Fibroblast of mammary gland (primary cell): ENCODE data around the gene SMPD3.

Experiments
- DNase-seq: peaks from one replicate; pipeline ENCODE4 v3.0.0-alpha.2; 2010; ENCODE audit warnings: low read depth
- H3K4me3 ChIP-seq: 2 replicates; pipeline ENCODE4 v1.5.1; 2011; ENCODE audit warnings: low read depth, mild to moderate bottlenecking, low read length, moderate library complexity; ENCODE audit not compliant: control insufficient read depth
- TF ChIP-seq, protein P1 (sequence below): conservative IDR thresholded peaks from 2 replicates; pipeline ENCODE4 v1.5.1; 2011; ENCODE audit warnings: low read depth, low read length, inconsistent platforms; ENCODE audit not compliant: control insufficient read depth, insufficient read depth

SMPD3 gene

DNA sequence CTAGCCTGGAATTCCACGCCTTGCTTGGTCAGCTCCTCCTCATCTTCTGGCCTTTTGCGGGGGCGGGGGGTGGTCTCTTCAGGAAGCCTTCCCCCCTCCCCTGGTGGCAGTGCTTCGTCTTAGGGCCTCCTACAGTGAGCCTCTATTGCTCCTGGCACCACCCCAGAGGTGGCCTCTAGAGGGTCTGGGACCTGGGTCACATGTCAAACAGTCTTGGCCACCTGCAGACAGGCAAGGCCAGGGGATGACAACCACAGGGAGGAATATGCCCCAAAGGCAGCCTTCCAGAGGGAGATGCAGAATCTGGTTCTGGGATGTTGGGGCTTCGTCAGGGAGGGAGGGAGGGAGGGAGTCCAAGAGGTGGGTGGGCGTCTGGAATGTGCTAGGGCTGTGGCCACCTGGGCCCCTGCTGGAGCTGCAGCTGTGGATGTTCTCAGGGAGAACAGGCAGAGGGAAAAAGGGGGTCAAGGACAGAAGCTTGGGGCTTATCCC lies 50.6 kb downstream of the SMPD3 start:
- no peak overlapping the region for H3K4me3 ChIP-seq
- TF ChIP-seq, protein P1, sequence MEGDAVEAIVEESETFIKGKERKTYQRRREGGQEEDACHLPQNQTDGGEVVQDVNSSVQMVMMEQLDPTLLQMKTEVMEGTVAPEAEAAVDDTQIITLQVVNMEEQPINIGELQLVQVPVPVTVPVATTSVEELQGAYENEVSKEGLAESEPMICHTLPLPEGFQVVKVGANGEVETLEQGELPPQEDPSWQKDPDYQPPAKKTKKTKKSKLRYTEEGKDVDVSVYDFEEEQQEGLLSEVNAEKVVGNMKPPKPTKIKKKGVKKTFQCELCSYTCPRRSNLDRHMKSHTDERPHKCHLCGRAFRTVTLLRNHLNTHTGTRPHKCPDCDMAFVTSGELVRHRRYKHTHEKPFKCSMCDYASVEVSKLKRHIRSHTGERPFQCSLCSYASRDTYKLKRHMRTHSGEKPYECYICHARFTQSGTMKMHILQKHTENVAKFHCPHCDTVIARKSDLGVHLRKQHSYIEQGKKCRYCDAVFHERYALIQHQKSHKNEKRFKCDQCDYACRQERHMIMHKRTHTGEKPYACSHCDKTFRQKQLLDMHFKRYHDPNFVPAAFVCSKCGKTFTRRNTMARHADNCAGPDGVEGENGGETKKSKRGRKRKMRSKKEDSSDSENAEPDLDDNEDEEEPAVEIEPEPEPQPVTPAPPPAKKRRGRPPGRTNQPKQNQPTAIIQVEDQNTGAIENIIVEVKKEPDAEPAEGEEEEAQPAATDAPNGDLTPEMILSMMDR: no peak
- DNase-seq: no peak

DNA sequence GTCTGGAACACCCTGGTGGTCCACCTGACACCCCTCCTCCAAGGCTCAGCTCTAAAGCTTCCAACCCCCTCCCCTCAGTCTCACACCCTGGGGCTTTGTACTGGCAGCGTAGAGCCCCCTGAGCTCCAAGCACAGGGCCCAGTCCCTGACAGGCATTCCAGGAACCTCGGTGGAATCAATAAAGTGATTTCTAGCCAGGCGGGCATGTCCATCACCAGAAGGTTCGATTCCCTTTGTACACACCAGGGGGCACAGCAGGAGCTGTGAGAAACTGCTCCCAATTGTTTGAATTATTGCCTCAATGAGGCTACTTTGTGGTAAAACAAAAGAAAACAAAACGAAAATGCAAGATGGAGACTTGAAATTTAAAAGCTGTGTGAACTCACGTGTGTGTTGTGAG lies 51.8 kb downstream of the SMPD3 start:
- TF ChIP-seq, protein P1: peak; percentile 54
- no peak overlapping the region for H3K4me3 ChIP-seq
- DNase-seq: peak; percentile 47

DNA sequence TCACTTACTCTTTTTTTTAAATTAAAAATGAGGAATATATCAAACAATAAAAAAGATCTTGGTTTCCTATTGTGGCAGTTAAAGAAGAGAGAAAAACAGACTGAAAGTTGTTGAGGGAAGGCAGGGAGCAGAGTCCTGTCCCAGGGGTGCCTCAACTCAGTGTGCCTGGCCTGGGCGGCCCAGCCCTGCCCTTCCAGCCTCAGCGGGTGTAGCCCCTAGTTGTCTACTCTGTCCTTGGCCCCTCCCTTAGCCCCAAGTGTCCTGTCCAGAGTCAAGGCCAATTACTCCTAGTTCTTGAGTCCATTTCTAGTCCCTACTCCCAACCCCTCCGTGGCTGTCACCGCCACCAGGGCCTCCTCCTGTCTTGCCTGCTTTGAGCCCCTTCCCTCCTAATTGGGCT lies 52.5 kb downstream of the SMPD3 start:
- TF ChIP-seq, protein P1: no peak
- no peak overlapping the region for H3K4me3 ChIP-seq
- DNase-seq: no peak

DNA sequence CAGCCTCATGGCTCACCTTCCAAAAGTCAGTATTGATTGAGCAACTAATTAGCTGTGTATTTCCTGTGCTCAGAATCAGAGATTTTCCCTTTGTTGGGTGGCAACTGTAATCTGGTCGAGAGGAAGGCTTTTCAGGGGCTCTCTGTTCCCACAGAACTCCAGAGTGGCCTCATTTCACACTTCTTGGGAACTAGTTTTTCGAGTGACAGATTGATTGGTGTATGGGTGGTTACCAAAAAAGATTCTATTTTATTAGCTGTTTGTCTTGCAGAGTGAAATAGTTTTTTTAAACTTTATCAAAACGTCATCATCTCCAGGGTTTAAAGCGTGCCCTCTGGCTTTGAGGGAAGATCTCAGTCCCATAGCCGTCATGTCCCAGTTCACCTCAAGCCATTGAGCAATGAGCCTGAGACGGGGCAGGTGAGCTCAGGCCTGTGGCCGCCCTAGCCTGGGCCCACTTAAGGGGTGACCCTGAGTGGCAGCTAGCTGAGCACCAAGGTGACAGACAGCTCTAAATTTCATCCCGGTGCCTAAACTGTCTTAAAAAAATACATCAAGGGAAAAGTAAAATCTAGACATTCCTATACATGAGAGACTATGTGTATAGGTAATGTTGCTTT lies 53.0 kb downstream of the SMPD3 start:
- TF ChIP-seq, protein P1: no peak
- no peak for DNase-seq
- H3K4me3 ChIP-seq: no peak overlapping the region

DNA sequence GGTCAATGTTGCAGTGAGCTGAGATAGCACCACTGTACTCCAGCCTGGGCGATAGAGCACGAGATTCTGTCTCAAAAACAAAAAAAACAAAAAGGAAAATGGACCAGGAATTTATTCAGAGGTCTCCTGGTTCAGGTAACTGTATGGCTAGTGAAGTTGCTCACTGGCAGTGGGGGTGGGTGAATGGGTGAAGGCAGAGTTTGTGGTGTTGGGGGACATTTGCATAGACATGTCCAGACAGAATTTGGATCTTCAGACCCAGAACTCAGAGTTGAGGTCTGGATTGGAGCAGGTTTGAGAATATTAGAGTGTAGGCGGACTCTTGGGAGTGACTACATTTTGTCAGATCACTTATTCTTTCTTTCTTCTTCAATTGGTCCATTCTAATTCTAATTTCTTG lies 55.0 kb downstream of the SMPD3 start:
- TF ChIP-seq, protein P1: no peak
- no peak overlapping the region for H3K4me3 ChIP-seq
- no peak for DNase-seq

DNA sequence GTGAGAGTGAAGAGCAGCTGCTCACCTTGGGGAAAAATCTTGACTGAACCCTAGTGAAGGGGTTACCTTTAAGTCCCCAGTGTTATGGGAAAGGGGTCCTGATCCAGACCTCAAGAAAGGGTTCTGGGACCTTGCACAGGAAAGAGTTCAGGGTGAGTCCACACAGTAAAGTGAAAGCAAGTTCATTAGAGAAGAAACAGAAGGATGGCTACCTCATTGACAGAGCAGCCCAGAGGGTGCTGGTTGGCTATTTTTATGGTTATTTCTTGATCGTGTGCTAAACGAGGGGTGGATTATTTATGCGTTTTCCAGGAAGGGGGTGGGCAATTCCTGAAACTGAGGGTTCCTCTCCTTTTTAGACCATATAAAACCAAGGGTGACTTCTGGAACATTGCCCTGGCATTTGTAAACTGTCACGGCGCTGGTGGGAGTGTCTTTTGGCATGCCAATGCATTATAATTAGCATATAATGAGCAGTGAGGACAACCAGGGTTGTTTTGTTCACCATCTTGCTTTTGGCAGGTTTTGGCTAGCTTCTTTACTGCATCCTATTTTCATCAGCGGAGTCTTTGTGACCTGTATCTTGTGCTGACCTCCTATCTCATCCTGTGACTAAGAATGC lies 58.4 kb downstream of the SMPD3 start:
- no peak for DNase-seq
- TF ChIP-seq, protein P1: no peak
- no peak overlapping the region for H3K4me3 ChIP-seq
